HepG2 (cell line): ENCODE results near the gene PHAX. TPM values are rescaled to one million over a fixed set of nuclear protein-coding genes. Genes with fewer than 3 reads are reported as not detected.

Source experiments
- AGO1 ChIP-seq: fragments of 200-400 bp; formaldehyde crosslinking; IDR thresholded peaks from 2 replicates; pipeline ENCODE4 v1.6.1; 2017; ENCODE audit warnings: mild to moderate bottlenecking, low read depth, low read length, moderate library complexity; ENCODE audit not compliant: poor library complexity, severe bottlenecking
- ATF7 ChIP-seq, 2 experiments: fragments of 450-650 bp in 1 of 2; sonication (generic) in 1 of 2; formaldehyde crosslinking in 1 of 2; IDR thresholded peaks; 2 replicates each; pipeline versions ENCODE4 v1.4.0 to v1.6.1; 2016 to 2020; ENCODE audit warnings: antibody characterized with exemption in 1 of 2, mild to moderate bottlenecking in 1 of 2, missing genetic modification reagents in 1 of 2
- CAMTA2 ChIP-seq: sonication (generic); formaldehyde crosslinking; IDR thresholded peaks from 2 replicates; pipeline ENCODE4 v1.4.0; 2020; ENCODE audit warnings: mild to moderate bottlenecking, missing genetic modification reagents, borderline replicate concordance
- HIC2 ChIP-seq: sonication (generic); formaldehyde crosslinking; IDR thresholded peaks from 2 replicates; pipeline ENCODE4 v1.9.0; 2022; ENCODE audit warnings: low read depth, missing genetic modification reagents
- RBM39 ChIP-seq: fragments of 200-400 bp; formaldehyde crosslinking; IDR thresholded peaks from one replicate; pipeline ENCODE4 v1.6.1; 2018; ENCODE audit warnings: antibody characterized with exemption, mild to moderate bottlenecking, low read depth, low read length; ENCODE audit not compliant: poor library complexity, severe bottlenecking
- SIX1 ChIP-seq: sonication (generic); formaldehyde crosslinking; IDR thresholded peaks from 2 replicates; pipeline ENCODE4 v1.4.0; 2020; ENCODE audit warnings: missing genetic modification reagents, borderline replicate concordance
- SMAD3 ChIP-seq: sonication (generic); formaldehyde crosslinking; IDR thresholded peaks from 2 replicates; pipeline ENCODE4 v1.4.0; 2020; ENCODE audit warnings: missing genetic modification reagents
- TEAD3 ChIP-seq: optimal IDR thresholded peaks from 2 replicates; pipeline ENCODE3; 2016; ENCODE audit warnings: borderline replicate concordance
- ZNF205 ChIP-seq: IDR thresholded peaks from 2 replicates; pipeline ENCODE4 v1.6.1; 2018; ENCODE audit warnings: missing biosample characterization, missing genetic modification reagents
- ZNF232 ChIP-seq: sonication (generic); formaldehyde crosslinking; IDR thresholded peaks from 2 replicates; pipeline ENCODE4 v1.4.0; 2020; ENCODE audit warnings: missing genetic modification reagents, borderline replicate concordance
- ZNF33B ChIP-seq: sonication (generic); formaldehyde crosslinking; IDR thresholded peaks from 2 replicates; pipeline ENCODE4 v1.5.1; 2020; ENCODE audit warnings: mild to moderate bottlenecking, missing genetic modification reagents
- ZNF407 ChIP-seq: sonication (generic); formaldehyde crosslinking; IDR thresholded peaks from one replicate; pipeline ENCODE4 v1.5.1; 2020; ENCODE audit warnings: mild to moderate bottlenecking, missing genetic modification reagents; ENCODE audit errors: not compliant biosample characterization
- ZNF558 ChIP-seq: sonication (generic); formaldehyde crosslinking; IDR thresholded peaks from 2 replicates; pipeline ENCODE4 v1.9.0; 2022; ENCODE audit warnings: mild to moderate bottlenecking, missing genetic modification reagents, borderline replicate concordance
- ZNF672 ChIP-seq: sonication (generic); formaldehyde crosslinking; IDR thresholded peaks from 2 replicates; pipeline ENCODE4 v1.8.1; 2022; ENCODE audit warnings: missing genetic modification reagents
- polyA plus RNA-seq, 8 experiments: library from polyadenylated mRNA; depleted of rRNA in 3 of 8; stranded (reverse) in 7 of 8; unstranded in 1 of 8; fragments of >200 nt; fragmentation: Illumina TruSeq in 4 of 8; extraction: Trizol in 4 of 8; gene quantifications; 2 replicates each; pipeline versions ENCODE4 v1.2.1 to v1.2.3, GENCODE V29; 2011 to 2016; ENCODE audit warnings: low read depth in 4 of 8, missing spikeins in 1 of 8, mixed read lengths in 1 of 8; ENCODE audit not compliant: insufficient read depth in 1 of 8
- total RNA-seq, 5 experiments: library from RNA; depleted of rRNA; stranded (reverse); fragments of >200 nt; fragmentation: Illumina TruSeq; extraction: Trizol; gene quantifications; 2 replicates each; pipeline ENCODE4 v1.2.3, GENCODE V29; 2016; ENCODE audit warnings: low read depth in 1 of 5
- TF ChIP-seq, protein P1 (sequence below): sonication (generic); formaldehyde crosslinking; IDR thresholded peaks from 2 replicates; pipeline ENCODE4 v1.4.0; 2020; ENCODE audit warnings: missing genetic modification reagents
- TF ChIP-seq, protein P2 (sequence below): sonication (generic); formaldehyde crosslinking; IDR thresholded peaks from 2 replicates; pipeline ENCODE4 v1.4.0; 2020; ENCODE audit warnings: missing genetic modification reagents

The PHAX gene
- total and polyA plus RNA-seq, 2 of the 13 experiments (the other 11 are each of a cell fraction or from before 2014, with no cell fraction given) = 20.0 to 59.7 TPM

DNA sequence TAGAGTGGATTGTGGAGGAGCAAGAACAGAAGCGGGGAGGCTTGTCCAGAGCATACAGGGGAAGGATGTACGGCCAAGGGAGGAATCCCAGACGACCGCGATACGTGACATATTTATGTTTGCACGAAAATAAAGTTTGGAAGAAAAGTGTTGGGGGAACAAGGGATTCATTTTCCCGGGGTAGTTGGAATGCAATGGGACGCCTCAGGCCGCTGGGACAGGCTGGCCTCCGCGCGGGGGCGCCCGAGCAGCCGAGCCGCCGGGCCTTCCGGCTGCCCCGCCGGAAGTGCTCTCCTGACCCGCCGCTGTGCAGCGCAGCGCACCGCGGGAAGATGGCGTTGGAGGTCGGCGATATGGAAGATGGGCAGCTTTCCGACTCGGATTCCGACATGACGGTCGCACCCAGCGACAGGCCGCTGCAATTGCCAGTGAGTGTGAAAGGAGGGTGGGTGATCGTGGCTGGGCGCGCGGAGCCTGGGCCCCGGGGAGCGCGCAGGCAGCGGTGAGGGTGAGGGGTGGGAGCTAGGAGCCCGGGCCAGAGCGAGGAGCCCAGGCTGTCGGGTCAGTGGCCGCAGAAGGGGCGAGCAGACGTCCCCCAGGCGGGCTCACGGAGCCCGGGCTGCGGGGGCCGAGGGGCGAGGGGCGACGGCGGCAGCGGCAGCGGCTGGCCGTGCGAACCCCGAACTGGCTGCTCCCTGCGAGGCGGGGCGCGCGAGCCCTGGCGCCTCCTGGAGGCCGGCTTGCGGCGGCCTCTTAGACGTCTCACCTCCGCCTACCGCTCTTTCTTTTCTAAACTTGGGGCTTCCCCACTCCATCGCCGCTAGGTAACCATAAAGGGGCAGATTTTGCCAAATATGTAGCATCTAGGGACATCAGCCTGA, at the start of gene PHAX (continued):
- TF ChIP-seq HIC2 (CRISPR knock-in tag) (no peak), ZNF232 (CRISPR knock-in tag) (no peak), ZNF672 (CRISPR knock-in tag) (no peak), ZNF558 (CRISPR knock-in tag) (no peak; the same call in 1 of the 2 replicates), ZNF205 (peak; percentile 57; the same call in 1 of the 2 replicates), ATF7 (IDR thresholded peaks at IDR 0.05) (no peak), ATF7 (CRISPR knock-in tag; IDR thresholded peaks at IDR 0.05) (0 out of 2 replicates have a peak, but pooled peaks have one; percentile 33), ZNF33B (CRISPR knock-in tag) (no peak), SMAD3 (CRISPR knock-in tag) (no peak), AGO1 (peak; percentile 71), TEAD3 (CRISPR knock-in tag) (peak; percentile 83), CAMTA2 (CRISPR knock-in tag) (no peak), RBM39 (peak; percentile 62), SIX1 (CRISPR knock-in tag) (0 out of 2 replicates have a peak, but pooled peaks have one; percentile 11), ZNF407 (no peak)
- TF ChIP-seq, protein P1, sequence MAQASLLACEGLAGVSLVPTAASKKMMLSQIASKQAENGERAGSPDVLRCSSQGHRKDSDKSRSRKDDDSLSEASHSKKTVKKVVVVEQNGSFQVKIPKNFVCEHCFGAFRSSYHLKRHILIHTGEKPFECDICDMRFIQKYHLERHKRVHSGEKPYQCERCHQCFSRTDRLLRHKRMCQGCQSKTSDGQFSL = no peak
- TF ChIP-seq, protein P2, sequence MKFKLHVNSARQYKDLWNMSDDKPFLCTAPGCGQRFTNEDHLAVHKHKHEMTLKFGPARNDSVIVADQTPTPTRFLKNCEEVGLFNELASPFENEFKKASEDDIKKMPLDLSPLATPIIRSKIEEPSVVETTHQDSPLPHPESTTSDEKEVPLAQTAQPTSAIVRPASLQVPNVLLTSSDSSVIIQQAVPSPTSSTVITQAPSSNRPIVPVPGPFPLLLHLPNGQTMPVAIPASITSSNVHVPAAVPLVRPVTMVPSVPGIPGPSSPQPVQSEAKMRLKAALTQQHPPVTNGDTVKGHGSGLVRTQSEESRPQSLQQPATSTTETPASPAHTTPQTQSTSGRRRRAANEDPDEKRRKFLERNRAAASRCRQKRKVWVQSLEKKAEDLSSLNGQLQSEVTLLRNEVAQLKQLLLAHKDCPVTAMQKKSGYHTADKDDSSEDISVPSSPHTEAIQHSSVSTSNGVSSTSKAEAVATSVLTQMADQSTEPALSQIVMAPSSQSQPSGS = no peak
